Stimulated activated CD8-positive, alpha-beta memory T cell treated with anti-CD3 and anti-CD28 coated beads, Interleukin-15, amount 100 ng/mL, for 48 hours (primary cell): ENCODE data around the gene NENF.

ENCODE experiments used
- DNase-seq, 2 donors: peaks; one replicate each; pipeline ENCODE4 v3.0.0-alpha.2; 2020; ENCODE audit warnings: low read depth in 2 of 2

Gene NENF

DNA sequence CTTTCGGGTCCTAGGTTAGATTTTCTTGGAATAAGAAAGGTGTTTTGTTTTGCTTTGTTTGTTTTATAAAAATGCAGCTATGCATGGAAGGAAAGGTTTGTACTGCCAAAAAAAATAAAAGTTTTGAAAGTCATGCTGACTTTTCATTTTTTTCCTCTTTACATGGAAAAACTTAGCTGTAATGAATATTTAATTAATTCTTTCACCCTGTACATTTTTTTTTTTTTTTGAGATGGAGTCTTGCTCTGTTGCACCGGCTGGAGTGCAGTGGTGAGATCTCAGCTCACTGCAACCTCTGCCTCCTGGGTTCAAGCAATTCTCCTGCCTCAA, 48.7 kb downstream of the NENF start:
- DNase-seq, result no peak

DNA sequence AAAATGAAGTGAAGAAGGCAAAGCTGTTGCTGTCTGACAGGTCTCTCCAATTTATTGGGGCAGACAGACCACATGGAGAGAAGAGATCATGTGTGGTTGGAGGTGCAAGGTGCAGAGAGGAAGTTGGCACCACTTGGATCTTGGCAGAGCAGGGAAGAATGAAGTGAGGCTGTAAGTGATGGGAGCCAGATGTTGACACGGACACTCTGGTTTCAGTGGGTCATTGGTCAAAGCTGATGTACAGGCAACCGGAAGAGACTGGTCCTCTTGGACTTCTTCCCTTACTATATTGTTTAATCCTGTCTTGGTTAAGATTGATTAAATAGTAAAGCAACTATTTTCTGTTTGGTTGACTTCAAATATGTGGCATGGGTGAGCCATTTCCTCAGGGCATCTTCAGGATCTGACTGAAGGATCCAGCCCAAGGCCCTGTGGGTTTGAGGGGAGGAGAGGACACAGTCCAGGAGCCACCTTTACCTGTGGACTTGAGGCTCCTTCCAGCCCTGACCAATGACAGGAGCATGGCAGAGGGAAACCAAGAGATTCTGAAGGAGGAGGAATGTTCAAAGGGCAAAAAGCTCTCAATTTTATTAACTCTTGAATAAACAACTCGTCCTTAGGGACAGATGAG, 49.4 kb downstream of the NENF start:
- DNase-seq, result no peak

DNA sequence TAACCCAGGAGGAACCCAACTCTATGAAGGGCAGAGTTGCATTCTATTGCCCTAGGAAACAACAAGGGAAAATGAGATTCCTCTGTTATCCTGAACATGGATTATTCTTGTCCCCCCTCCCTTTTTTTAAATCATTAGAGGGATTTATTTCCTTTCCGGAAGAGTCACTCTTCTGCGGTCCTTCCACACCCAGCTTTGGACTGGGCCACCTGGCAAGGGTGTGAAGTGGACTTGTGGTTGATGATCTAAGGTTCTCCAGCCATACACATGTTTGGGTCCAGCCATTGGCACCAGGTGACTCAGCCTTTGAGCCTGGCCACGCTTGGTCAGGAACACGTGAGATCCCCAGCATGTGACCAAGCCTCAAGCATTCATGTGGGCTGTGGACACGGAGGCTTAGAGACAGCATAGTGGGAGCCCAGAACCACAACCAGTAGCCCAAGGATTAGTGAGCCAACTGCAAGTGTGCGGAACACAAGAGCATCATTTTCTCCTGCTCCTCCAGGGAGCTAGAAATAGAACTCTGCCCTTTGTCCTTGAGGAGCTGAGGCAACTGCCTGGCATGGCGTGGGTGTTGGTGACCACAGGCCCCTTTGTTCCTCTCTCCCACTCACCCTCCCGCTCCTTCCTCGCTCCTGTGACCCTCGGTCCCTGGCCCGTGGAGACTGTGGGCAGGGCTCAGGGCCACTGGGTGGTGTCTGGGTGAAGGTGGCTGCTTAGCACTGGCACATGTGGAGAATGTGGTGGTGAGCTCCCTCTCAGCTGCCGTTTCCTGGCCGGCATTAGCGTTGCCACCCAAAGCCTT, 50.1 kb downstream of the NENF start:
- DNase-seq, result no peak

DNA sequence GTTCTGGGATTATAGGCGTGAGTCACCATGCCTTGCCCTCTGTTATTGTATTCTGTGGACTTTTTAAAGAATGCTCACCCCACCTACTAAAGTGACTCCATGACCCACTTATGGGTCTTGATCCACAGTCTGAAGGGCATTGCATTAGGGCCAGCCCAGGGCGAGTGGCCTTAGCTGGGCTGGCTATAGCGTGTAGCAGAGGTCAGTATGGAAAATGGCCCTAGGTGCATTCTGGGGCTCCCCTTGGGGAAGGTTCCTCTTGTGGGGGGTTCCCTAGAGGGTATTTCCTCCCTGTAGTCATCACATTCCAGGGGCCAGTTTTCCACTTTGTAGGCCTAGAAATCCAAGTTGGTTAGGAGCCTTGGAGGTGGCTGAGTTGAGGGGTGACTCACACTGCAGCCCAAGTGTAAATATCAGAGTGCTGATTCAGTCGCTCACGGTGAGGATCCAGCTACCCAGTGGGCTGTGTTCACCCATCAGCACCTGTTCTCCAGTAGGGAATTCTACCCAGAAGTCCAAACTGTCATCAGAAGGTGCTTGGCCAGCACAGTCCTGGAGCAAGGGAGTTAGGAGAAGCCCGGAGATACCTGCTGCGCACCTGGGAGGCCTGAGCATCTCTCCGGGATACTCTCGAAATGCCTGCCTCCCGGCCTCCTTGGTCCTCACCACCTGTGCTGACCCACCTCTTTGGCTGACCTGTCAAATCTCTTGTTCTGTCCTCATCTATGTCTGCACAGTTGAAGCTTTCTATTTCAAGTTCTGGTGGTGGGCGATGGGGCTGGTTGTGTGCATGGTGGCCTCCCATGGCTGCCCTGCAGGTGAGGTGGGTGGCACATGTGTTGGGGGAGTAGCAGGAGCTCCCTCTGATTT, 52.2 kb downstream of the NENF start:
- no peak for DNase-seq

DNA sequence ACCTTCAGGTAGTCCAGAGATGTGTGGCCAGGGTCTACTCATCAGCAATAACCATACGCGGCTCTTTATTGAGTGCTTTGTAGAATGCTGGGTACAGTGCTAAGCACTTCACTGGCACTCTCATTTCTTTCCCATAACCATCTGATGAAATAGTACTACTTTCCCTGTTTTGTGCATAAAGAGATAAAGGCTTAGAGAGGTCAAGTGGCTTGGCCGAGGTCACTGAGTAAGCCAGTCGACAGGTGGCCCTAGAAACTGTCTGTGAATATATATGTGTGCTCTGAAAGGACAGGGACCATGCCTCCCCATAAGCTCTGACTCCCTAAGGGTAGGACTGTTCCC, 52.8 kb downstream of the NENF start:
- no peak for DNase-seq

DNA sequence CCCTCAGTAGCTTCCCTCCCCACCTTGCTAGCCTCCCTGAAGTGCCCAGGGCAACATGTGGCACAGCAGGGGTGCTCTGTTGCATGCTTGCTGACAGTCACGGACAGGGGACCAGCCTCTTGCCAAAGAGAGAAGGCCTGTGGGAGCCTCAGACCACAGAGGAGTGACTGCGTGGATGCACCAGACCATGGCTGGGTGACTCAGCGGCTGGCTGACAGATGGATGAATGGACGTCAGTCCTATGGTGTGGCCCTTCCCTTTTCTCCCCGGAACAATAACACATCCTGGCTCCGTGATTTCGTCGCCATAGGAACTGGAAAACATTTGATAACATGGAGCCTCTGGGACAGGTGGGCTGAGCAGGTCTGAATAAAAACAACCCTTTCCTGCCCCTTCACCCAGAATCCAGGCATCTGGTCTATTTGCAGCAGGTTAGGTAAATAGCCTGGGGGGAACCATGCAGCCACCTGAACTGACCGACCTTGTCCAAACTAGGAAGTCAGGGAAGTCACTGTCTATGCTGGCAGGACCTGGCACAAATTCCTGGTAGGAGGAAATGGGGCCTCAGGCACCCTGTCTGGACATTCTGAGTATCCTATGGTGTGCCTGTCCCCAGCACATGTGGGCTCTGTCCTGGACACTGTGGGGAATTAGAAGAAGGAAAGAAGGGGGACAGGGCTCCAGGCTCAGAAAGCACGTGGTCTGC, 53.3 kb downstream of the NENF start:
- DNase-seq, result no peak

DNA sequence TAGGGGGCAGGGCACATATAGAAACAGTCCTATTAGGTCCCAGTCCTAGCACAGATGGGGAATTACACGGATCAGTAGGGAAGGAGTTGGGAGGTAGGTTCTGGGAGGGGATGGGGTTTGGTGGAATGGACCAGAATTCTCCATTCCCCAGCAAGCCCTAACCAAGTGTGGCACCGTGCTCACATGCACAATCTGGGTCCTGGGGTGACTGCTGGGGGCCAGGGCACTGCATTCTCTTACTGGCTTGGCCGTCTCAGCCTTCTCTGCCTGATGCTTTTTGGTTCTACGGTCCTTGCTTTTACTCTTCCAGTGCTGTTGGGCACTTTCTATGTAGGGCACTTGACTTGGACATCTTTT, 53.9 kb downstream of the NENF start:
- DNase-seq, result no peak

DNA sequence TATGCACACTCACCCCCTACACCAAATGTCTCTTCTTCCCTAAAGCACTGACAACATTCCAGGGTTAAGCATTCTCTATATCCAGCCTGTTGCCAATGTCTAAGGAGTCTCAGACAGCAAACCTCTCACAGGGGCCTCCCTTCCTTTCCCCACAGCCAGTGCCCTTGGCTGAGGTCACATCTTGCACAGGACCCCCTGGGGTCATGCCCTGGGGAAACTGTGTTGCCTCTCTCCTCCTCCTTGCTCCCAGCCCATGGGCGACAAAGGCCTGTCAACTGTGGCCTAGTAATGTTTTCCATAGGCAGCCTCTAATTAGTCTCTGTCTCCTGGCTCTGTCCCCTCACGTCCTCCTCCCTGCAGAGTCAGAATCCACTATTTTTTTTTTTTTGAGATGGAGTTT, 54.6 kb downstream of the NENF start:
- no peak for DNase-seq

DNA sequence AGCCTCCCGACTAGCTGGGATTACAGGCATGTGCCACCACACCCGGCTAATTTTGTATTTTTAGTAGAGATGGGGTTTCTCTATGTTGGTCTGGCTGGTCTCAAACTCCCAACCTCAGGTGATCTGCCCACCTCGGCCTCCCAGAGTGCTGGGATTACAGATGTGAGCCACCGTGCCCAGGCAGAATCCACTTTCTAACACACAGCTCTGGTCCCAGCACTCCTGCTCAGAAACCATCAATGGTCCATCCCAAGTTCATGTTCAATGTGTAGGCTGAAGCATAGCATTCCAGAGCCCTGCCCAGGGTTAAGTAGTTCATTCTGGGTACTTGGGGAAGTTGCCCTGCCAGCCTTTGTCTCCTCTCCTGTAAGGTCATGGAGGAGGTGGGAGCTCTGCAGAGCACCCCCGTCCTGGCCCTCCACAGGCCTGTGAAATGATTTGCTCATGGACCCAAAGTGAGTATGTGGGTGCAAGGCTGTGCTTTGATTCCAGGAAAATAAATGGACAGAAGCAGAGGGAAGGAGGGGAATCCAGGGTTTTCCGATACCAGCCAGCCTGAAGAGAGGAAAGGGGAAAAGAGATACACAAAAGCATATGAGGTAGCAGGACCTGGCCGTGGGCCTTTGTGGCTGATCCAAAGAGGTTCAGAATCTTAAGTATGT, 55.2 kb downstream of the NENF start:
- no peak for DNase-seq

DNA sequence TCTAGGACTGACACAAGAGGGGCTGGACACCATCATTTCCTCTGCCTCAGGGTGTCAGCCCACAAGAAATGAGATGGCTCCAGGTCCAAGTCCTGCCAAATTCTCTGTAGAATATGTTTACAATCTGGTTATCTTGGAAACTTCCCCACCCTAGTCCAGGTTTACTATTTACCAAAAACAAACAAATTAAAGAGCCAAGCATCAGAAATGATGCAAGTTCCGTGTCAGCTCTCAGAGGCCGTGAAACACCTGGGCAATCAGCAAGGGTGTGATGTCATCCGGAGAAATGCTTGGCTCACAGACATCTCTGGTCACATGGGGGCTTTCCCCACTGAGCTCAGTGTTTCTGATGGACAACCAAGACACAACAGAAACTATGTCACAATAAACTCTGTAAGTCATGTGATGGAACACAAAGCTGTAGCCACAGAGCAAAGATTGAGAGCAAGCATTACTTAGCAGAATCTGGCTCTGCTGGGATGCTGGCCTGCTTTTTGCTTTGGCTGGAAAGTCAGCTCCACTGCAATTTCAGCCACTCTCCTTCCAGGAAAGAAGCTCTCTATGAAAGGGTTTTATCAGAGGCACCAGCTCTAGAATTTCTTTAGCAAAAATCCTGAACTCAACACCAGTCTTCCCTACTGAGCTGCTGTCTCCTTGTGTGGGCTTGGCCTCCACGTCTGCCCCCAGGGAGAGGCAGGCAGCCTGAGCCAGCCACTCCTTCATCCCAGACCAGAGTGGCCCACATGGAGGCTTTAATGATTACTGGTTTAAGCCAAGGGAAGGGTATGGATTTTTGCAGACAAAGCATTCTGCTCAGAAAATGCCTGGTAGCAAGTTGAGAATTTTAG, 55.9 kb downstream of the NENF start:
- peak; percentile 8 to 19 for DNase-seq

DNA sequence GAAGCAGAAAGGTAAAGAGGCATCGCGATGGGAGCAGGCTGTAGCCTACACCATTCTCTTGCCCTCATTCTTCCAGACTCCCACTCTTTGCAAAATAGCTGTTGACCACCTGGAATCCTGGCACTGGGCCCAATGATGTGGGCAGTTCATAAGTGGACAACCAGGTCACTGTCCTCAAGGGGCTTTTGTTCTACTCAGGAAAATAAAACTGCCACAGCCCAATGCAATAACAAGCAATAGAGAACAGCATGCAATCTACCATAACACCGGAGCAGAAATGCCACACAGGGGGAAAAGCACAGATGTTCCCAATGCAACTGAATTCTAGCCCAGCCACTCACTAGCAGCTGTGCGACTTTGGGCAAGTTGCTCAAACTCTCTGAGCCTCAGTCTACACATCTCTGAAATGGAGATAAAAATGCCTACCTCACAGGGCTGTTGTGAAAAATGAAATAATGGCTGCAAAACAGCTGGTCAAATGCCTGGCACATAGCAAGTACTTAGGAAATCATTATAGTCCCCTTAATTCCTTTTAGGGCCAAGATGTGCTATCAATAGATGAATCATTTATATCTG, 56.7 kb downstream of the NENF start:
- DNase-seq, result no peak

DNA sequence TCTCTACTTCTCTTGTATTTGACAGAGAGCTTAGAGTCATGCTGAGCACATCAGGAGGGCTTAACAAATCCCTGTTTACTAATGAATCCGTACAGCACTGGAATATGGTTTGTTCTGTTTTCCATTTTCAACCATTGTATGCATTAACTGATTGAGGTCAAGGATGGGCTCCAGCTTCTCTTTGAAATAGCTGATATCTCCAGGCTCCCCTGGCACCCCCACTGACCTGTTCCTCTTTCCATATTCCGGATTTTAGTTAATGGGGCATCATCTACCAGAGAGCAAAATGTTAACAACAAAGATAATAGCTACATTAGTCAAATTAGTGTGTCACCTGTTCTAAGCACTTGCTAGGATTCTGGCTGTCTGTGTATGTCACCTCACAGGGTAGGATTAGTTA, 57.6 kb downstream of the NENF start:
- DNase-seq, result no peak

DNA sequence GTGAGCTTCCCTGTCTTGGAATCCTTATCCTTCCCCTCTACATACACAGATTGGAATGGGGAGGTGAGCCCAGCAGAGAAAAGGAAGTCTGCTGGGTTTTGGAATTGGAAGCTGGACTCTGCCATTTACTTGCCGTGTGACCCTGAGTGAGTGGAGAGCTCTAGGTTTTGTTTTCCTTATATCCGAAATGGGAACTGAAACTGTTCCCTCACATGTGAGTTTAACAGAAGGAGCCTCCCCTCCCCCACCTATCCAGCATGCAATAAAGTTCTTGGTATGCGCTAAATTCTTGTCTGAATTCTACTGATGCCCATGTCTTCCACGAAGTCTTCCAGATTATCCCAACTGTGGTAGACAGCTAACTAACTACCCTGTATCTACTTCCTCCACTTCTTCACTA, 58.7 kb downstream of the NENF start:
- no peak for DNase-seq
